ENCODE measurements around the gene ZNF444. TPM values are rescaled to one million over a fixed set of nuclear protein-coding genes. Genes with fewer than 3 reads are reported as not detected.
"Not testable (repeated sequence)": the region's sequence is repeated elsewhere in the genome, so short reads cannot be mapped to it uniquely, and the experiment has no call there.

ZNF444 gene
- polyA plus RNA-seq, 1 experiment = 9.9 TPM

DNA sequence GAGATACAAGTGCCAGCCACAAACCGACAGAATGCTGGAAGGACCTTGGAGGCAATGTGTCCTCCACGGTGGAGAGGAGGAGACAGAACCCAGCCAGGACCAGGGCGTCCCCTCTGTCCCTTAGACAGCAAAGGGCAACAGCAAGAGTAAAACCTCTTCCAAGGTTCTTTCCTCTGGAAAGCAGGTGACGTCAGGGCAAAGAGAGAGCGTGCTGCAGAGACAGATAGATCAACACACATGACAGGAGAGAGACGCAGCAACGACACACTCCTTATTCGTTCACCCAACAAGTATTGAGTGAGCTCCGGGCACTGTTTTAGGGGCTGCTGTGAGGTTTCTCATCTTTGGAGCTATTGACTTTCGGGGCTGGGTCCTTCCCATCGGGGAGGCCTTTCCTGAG, 33.5 kb downstream of the ZNF444 start:
- Histone ChIP-seq H3K27me3 (ENCODE audit: control insufficient read depth, insufficient read depth, low read length) (peaks cover 4% of the 10 kb centered on the region), H3K9me3 (ENCODE audit: control insufficient read depth, insufficient read depth, low read length) (no peaks in the 10 kb centered on the region; the same call in 1 of the 2 replicates), H3K27ac (ENCODE audit: low read depth, low read length) (no peak overlapping the region), H3K4me3 (ENCODE audit: low read depth, low read length) (no peak overlapping the region)
- no peak for TF ChIP-seq CTCF (IDR thresholded peaks at IDR 0.05; ENCODE audit: low read depth, low read length)
- ChIA-PET POLR2A (no interaction called here), CTCF (interaction anchor here (1.0 to 10.6 kb wide), 4 partner anchors 89 to 107 kb away, joined by 3 to 140 read pairs (median 22); no protein-coding TSS in a partner anchor)
- DNase-seq (ENCODE audit: low read depth, low spot score) = no peak

- H3K9me3 ChIP-seq (ENCODE audit: control insufficient read depth, insufficient read depth, low read length); H3K27me3 ChIP-seq (ENCODE audit: control insufficient read depth, insufficient read depth, low read length); POLR2A ChIA-PET; H3K4me3 ChIP-seq (ENCODE audit: low read depth, low read length); DNase-seq (ENCODE audit: low read depth, low spot score); H3K27ac ChIP-seq (ENCODE audit: low read depth, low read length): not testable (repeated sequence)
- CTCF ChIA-PET = interaction anchor here (0.5 to 10.6 kb wide), 3 partner anchors 99 to 1290 kb away, joined by 4 to 140 read pairs (median 4); no protein-coding TSS in a partner anchor
These were observed 34.8 kb downstream of the ZNF444 start, which contains the start of gene GALP for GRCh38 chr19:56175861-56176307. Gene GALP (plus strand): TSS chr19:56176008. CDS start chr19:56177109, 1,101 bp downstream.

DNA sequence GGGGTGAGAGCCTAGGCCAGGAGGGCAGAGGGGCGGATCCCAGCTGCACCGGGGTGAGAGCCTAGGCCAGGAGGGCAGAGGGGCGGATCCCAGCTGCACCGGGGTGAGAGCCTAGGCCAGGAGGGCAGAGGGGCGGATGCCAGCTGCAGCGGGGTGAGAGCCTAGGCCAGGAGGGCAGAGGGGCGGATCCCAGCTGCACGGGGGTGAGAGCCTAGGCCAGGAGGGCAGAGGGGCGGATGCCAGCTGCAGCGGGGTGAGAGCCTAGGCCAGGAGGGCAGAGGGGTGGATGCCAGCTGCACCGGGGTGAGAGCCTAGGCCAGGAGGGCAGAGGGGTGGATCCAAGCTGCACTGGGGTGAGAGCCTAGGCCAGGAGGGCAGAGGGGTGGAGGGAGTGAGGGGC, 35.2 kb downstream of the ZNF444 start:
- POLR2A ChIA-PET; H3K27me3 ChIP-seq (ENCODE audit: control insufficient read depth, insufficient read depth, low read length): not testable (repeated sequence)
- CTCF ChIA-PET = interaction anchor here (0.6 to 10.6 kb wide), 3 partner anchors 99 to 574 kb away, joined by 3 to 140 read pairs (median 4); no protein-coding TSS in a partner anchor

DNA sequence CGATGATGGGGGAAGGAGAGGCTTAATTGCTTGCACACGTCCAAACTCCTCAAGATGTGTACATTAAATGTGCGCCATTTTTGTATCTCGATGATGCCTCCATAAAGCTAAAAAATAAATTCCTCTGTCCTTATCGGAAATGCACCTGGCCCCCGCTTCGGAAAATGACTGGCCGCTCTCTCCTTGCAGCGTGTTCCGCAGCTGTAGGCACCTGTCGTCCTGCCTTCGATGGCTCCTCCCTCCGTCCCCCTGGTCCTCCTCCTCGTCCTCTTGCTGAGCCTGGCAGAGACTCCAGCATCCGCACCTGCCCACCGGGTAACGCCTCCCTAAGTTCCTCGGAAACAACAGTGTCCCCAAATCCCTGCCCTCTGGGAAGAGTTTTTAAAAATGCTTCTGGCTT, 35.8 kb downstream of the ZNF444 start:
- ChIA-PET POLR2A (no interaction called here), CTCF (interaction anchor here (1.0 kb wide), 2 partner anchors 98 to 104 kb away, joined by 3 read pairs; no protein-coding TSS in a partner anchor)
- Histone ChIP-seq H3K4me3 (ENCODE audit: low read depth, low read length) (no peak overlapping the region), H3K27me3 (ENCODE audit: control insufficient read depth, insufficient read depth, low read length) (peaks cover 4% of the 10 kb centered on the region), H3K27ac (ENCODE audit: low read depth, low read length) (no peak overlapping the region), H3K9me3 (ENCODE audit: control insufficient read depth, insufficient read depth, low read length) (peaks cover 8% of the 10 kb centered on the region; the same call in 1 of the 2 replicates)
- TF ChIP-seq CTCF (IDR thresholded peaks at IDR 0.05; ENCODE audit: low read depth, low read length) = no peak
- no peak for DNase-seq (ENCODE audit: low read depth, low spot score)

More for the DNA sequence above, 35.2 kb downstream of the ZNF444 start:
- not testable (repeated sequence) for H3K27ac ChIP-seq (ENCODE audit: low read depth, low read length); H3K4me3 ChIP-seq (ENCODE audit: low read depth, low read length); DNase-seq (ENCODE audit: low read depth, low spot score); H3K9me3 ChIP-seq (ENCODE audit: control insufficient read depth, insufficient read depth, low read length)

DNA sequence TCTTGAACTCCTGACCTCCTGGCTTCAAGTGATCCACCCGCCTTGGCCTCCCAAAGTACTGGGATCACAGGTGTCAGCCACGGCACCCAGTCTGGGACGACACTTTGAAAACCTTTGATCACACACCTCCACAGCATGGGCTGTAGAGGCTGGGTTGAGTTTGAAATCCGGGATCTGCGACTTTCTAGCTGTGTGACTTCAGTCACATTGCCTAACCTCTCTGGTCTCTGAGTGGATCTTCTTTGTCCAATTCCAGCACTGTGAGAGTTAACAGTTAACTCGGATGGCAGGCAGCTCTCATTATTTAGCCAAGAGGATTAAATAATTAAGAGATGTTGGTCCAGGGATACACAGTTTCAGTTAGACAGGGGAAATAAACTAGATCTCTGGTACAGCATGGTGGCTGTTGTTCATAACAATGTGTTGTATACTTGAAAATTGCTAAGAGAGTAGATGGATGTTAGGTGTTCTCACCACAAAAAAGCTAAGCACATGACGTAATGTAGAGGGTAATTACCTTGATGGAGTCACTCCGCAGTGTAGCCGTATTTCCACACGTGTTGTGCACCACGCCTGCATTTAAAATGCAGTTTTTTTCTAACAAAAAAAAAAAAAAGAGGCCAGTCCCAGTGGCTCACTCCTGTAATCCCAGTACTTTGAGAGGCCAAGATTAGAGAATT, 36.6 kb downstream of the ZNF444 start:
- Histone ChIP-seq H3K9me3 (ENCODE audit: control insufficient read depth, insufficient read depth, low read length) (peaks cover 10% of the 10 kb centered on the region; the same call in 1 of the 2 replicates), H3K27me3 (ENCODE audit: control insufficient read depth, insufficient read depth, low read length) (peaks cover 4% of the 10 kb centered on the region), H3K27ac (ENCODE audit: low read depth, low read length) (no peak overlapping the region), H3K4me3 (ENCODE audit: low read depth, low read length) (no peak overlapping the region)
- CTCF ChIA-PET = interaction anchor here (1.0 to 1.8 kb wide), 7 partner anchors 8 to 155 kb away, joined by 3 to 8 read pairs (median 4); no protein-coding TSS in a partner anchor
- POLR2A ChIA-PET = no interaction called here
- no peak for DNase-seq (ENCODE audit: low read depth, low spot score)
- no peak for TF ChIP-seq CTCF (IDR thresholded peaks at IDR 0.05; ENCODE audit: low read depth, low read length)

GRCh38 chr19:56189785-56190184, 48.7 kb downstream of the ZNF444 start:
- no peak for TF ChIP-seq CTCF (IDR thresholded peaks at IDR 0.05; ENCODE audit: low read depth, low read length)
- H3K4me3 ChIP-seq (ENCODE audit: low read depth, low read length) = no peak overlapping the region
- no peak for DNase-seq (ENCODE audit: low read depth, low spot score)
- H3K27ac ChIP-seq (ENCODE audit: low read depth, low read length) = no peak overlapping the region
- no peaks in the 10 kb centered on the region for H3K27me3 ChIP-seq (ENCODE audit: control insufficient read depth, insufficient read depth, low read length)
- ChIA-PET CTCF (no interaction called here), POLR2A (no interaction called here)
- H3K9me3 ChIP-seq (ENCODE audit: control insufficient read depth, insufficient read depth, low read length) = peaks cover 4% of the 10 kb centered on the region
